NB4 (cell line): ENCODE measurements around the gene KIF1B.

Source experiments
- DNase-seq: peaks from one replicate; pipeline ENCODE4 v3.0.0; 2010; ENCODE audit warnings: low read depth
- H3K4me3 ChIP-seq: one replicate; pipeline ENCODE4 v1.5.1; 2011; ENCODE audit warnings: mild to moderate bottlenecking, low read depth, low read length, moderate library complexity
- MYC ChIP-seq: IDR thresholded peaks from 2 replicates; pipeline ENCODE4 v1.6.1; 2011; ENCODE audit warnings: low read depth, low read length
- POLR2A ChIP-seq: IDR thresholded peaks from 2 replicates; pipeline ENCODE4 v1.6.1; 2011; ENCODE audit warnings: mild to moderate bottlenecking; ENCODE audit not compliant: insufficient read length; ENCODE audit errors: extremely low read depth
- TF ChIP-seq, protein P1 (sequence below): IDR thresholded peaks from 2 replicates; pipeline ENCODE4 v1.6.1; 2011; ENCODE audit warnings: low read depth, low read length
- TF ChIP-seq, protein P2 (sequence below): IDR thresholded peaks from one replicate; pipeline ENCODE4 v1.5.1; 2012; ENCODE audit warnings: low read depth, low read length

Gene KIF1B

DNA sequence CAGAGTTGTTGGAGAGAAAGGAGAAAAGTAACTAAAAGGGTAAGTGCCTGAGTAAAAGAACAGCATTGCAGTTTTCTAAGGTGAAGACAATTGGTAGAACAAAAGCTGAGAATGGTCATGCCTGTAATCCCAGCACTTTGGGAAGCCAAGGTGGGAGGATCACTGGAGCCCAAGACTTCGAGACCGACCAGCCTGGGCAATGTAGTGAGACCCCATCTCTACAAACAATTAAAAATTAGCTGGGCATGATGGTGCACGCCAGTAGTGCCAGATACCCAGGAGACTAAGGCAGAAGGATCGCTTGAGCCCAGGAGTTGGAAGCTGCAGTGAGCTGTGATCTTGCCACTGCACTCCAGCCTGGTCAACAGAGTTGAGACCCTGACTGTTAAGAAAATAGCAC is 173.3 kb downstream of the KIF1B start:
- TF ChIP-seq, protein P1, sequence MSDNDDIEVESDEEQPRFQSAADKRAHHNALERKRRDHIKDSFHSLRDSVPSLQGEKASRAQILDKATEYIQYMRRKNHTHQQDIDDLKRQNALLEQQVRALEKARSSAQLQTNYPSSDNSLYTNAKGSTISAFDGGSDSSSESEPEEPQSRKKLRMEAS, result no peak
- no peak for TF ChIP-seq MYC
- TF ChIP-seq, protein P2, sequence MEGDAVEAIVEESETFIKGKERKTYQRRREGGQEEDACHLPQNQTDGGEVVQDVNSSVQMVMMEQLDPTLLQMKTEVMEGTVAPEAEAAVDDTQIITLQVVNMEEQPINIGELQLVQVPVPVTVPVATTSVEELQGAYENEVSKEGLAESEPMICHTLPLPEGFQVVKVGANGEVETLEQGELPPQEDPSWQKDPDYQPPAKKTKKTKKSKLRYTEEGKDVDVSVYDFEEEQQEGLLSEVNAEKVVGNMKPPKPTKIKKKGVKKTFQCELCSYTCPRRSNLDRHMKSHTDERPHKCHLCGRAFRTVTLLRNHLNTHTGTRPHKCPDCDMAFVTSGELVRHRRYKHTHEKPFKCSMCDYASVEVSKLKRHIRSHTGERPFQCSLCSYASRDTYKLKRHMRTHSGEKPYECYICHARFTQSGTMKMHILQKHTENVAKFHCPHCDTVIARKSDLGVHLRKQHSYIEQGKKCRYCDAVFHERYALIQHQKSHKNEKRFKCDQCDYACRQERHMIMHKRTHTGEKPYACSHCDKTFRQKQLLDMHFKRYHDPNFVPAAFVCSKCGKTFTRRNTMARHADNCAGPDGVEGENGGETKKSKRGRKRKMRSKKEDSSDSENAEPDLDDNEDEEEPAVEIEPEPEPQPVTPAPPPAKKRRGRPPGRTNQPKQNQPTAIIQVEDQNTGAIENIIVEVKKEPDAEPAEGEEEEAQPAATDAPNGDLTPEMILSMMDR, result no peak
- TF ChIP-seq POLR2A, result no peak
- H3K4me3 ChIP-seq, result no peak overlapping the region
- DNase-seq, result no peak

DNA sequence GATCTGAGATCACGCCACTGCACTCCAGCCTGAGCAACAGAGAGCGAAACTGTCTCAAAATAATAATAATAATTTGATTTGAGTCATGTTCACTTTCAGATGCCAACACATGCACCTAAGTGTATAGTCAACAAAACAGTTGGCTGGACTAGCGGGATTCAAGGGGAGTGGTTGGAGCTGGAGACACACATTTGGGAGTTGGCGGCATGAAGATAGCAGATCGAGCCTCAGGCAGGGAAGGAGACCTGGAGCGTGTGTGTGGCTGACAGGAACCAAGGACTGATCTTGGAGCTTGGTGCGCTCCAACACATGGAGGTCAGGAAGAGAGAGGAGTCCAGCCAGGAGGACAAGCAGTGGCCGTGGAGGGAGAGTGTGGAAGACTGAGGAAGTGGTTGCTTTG is 173.8 kb downstream of the KIF1B start:
- TF ChIP-seq POLR2A (no peak), MYC (no peak)
- TF ChIP-seq, protein P1, result no peak
- TF ChIP-seq, protein P2, result no peak
- H3K4me3 ChIP-seq, result no peak overlapping the region
- DNase-seq, result no peak

DNA sequence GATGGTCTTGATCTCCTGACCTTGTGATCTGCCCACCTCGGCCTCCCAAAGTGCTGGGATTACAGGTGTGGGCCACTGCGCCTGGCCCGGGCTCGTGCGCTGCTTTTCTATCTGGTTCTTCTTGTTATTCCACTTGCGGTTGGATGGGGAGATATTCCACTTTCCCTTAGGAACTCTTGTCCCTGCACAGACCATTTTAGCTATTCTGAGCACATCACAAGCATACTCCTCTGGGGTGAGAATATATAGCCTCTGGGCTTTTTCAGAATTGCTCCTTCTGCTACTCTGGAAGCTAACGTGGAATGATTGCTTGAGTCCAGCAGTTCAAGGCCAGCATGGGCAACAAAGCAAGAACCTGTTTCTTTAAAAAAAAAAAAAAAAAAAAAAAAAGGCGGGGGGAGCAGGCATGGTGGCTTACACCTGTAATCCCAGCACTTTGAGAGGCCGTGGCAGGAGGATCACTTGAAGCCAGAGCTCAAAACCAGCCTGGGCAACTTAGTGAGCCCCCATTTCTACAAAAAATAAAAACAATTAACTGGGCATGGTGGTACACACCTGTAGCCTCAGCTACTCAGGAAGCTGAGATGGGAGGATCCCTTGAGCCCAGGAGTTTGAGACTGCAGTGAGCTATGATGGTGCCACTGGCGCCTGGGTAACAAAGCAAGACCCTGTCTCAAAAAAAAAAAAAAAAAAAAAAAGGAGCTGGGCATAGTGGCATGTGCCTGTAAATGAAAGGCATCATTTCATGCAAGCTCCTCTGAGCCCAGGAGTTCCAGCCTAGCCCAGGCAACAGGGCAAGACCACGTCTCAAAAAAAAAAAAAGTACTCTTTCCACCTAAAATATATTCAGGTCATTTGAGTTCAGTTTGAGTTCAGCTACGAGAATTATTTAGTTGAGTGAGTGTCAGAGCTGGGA is 176.6 kb downstream of the KIF1B start:
- no peak for DNase-seq
- TF ChIP-seq POLR2A (no peak), MYC (no peak)
- TF ChIP-seq, protein P1, result no peak
- TF ChIP-seq, protein P2, result no peak
- H3K4me3 ChIP-seq, result no peak overlapping the region

DNA sequence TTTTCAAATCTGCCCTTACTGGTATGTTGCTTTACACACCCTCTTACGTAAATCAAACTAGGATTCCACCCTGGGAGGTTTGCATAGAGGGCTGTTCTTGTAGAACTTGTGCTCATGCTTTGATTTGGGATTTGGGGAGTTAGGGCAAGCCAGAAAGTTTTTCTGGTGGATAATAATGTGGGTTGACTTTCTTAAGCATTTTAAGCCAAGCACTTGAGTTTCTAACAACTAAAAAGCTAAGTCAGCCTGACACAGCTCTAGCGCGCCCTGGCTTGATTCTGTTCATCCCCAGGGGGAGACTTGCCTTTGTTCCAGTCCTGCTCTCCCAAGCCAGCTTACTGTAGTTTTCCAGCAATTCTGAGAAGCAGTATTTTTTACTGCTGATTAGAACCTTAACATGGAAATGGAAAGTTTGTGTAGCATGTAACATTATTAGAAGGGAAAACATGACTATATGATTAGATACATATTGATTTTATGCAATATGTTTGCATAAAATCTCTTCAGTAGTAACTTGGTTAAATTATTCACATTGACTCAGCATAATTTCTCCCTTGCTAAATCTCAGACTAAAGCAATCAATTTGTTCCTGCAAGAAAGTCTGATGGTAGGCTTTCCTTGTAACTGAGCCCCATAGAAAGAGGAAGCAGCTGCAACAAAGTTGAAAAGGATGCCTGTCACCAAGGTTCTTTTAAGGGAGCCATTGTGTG is 177.5 kb downstream of the KIF1B start:
- H3K4me3 ChIP-seq, result peak overlapping the region; percentile 22
- DNase-seq, result peak; percentile 90
- no peak for TF ChIP-seq POLR2A
- TF ChIP-seq, protein P1, result 0 out of 2 replicates have a peak, but pooled peaks have one; percentile 4

DNA sequence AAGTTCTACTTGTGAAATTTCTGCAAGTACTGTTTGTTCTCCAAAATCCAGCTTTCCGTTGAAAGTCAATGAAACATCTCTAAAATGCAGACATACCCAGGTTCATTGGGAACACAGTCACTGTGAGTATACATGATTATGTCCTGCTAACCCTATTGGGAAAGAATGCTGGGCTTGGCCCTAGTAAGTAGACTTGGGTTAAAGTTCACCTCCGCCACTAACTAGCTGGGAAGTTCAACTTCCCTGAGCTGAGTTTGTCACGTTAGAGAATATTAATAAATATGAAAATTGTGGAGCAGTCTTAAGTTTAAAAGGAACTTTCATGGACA is 178.0 kb downstream of the KIF1B start:
- no peak for TF ChIP-seq MYC
- TF ChIP-seq, protein P2, result no peak
- TF ChIP-seq, protein P1, result no peak
- no peak for DNase-seq
- H3K4me3 ChIP-seq, result no peak overlapping the region
